Measurements from ENCODE around the gene GLI2.

GRCh38 chr2:120686511-120687168 lies 49.0 kb upstream of the GLI2 start:
- TF ChIP-seq ZNF184 (tag by site-specific recombination; IDR thresholded peaks at IDR 0.05) (no peak), CTCF (tag by site-specific recombination; IDR thresholded peaks at IDR 0.05) (0 out of 2 replicates have a peak, but pooled peaks have one; percentile 16)
